PFSK-1 (cell line): ENCODE results near the gene SERTM2.

ENCODE experiments used
- FOXP2 ChIP-seq: optimal IDR thresholded peaks from 2 replicates; pipeline ENCODE3; 2011; ENCODE audit warnings: borderline replicate concordance, control low read depth, inconsistent platforms; ENCODE audit not compliant: insufficient read depth; ENCODE audit errors: extremely low read length, extremely low read depth
- POLR2AphosphoS5 ChIP-seq: IDR thresholded peaks from 2 replicates; pipeline ENCODE4 v1.6.1; 2012; ENCODE audit warnings: low read depth, mild to moderate bottlenecking, control low read depth, low read length, moderate library complexity
- SIN3A ChIP-seq: IDR thresholded peaks from 2 replicates; pipeline ENCODE4 v1.6.1; 2012; ENCODE audit warnings: mild to moderate bottlenecking, low read length, moderate library complexity, borderline replicate concordance; ENCODE audit not compliant: insufficient read depth
- TAF1 ChIP-seq: IDR thresholded peaks from 2 replicates; pipeline ENCODE4 v1.6.1; 2012; ENCODE audit warnings: low read length, control low read depth, borderline replicate concordance; ENCODE audit not compliant: insufficient read depth
- TF ChIP-seq, protein P1 (sequence below), 2 experiments: IDR thresholded peaks; 2 replicates each; pipeline versions ENCODE4 v1.6.1 to v1.8.0; 2011 to 2012; ENCODE audit warnings: low read depth in 2 of 2, low read length in 2 of 2, control low read depth in 1 of 2, inconsistent platforms in 1 of 2, mild to moderate bottlenecking in 1 of 2, moderate library complexity in 1 of 2; ENCODE audit not compliant: insufficient read depth in 1 of 2

DNA sequence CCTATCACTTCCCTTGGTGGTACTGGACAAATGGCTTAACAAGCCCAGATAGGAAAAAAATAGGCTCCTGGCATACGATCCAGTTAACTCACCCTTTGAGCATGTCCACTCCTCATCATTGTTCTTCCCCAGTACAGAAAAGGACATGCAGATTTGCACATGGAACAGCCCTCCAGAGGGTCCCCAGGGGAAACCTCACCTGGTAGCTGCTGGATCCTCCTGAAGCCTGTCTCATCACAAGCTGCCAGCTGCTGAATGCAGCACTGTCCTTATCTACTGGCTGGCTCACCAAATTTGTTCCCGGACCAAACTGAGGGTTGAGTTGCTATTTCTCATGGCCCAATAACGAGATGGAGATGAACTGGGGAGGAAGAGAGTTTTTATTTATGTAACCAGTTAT, 49.4 kb downstream of the SERTM2 start:
- TF ChIP-seq TAF1 (no peak), FOXP2 (no peak), SIN3A (no peak), POLR2AphosphoS5 (no peak)
- TF ChIP-seq, protein P1, sequence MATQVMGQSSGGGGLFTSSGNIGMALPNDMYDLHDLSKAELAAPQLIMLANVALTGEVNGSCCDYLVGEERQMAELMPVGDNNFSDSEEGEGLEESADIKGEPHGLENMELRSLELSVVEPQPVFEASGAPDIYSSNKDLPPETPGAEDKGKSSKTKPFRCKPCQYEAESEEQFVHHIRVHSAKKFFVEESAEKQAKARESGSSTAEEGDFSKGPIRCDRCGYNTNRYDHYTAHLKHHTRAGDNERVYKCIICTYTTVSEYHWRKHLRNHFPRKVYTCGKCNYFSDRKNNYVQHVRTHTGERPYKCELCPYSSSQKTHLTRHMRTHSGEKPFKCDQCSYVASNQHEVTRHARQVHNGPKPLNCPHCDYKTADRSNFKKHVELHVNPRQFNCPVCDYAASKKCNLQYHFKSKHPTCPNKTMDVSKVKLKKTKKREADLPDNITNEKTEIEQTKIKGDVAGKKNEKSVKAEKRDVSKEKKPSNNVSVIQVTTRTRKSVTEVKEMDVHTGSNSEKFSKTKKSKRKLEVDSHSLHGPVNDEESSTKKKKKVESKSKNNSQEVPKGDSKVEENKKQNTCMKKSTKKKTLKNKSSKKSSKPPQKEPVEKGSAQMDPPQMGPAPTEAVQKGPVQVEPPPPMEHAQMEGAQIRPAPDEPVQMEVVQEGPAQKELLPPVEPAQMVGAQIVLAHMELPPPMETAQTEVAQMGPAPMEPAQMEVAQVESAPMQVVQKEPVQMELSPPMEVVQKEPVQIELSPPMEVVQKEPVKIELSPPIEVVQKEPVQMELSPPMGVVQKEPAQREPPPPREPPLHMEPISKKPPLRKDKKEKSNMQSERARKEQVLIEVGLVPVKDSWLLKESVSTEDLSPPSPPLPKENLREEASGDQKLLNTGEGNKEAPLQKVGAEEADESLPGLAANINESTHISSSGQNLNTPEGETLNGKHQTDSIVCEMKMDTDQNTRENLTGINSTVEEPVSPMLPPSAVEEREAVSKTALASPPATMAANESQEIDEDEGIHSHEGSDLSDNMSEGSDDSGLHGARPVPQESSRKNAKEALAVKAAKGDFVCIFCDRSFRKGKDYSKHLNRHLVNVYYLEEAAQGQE (IDR thresholded peaks at IDR 0.05; ENCODE audit: insufficient read depth in 1 of 2, low read depth in 2 of 2, low read length in 2 of 2), result no peak
